SU-DHL-6 (cell line): ENCODE data around the gene VTI1A.

Source experiments
- EZH2phosphoT487 ChIP-seq: fragments of 200-600 bp; sonication (generic), shearing (Covaris generic); conservative IDR thresholded peaks from 2 replicates; pipeline ENCODE4 v1.6.1; 2018; ENCODE audit warnings: mild to moderate bottlenecking, antibody characterized with exemption, low read length, moderate library complexity, mixed read lengths
- TF ChIP-seq, protein P1 (sequence below): fragments of 200-600 bp; sonication (generic); IDR thresholded peaks from one replicate; pipeline ENCODE4 v1.5.1; 2017; ENCODE audit warnings: antibody characterized with exemption, mild to moderate bottlenecking, low read length, moderate library complexity; ENCODE audit not compliant: insufficient read depth, poor library complexity, severe bottlenecking

GRCh38 chr10:112562809-112563663 is 116.0 kb downstream of the VTI1A start:
- TF ChIP-seq, protein P1, sequence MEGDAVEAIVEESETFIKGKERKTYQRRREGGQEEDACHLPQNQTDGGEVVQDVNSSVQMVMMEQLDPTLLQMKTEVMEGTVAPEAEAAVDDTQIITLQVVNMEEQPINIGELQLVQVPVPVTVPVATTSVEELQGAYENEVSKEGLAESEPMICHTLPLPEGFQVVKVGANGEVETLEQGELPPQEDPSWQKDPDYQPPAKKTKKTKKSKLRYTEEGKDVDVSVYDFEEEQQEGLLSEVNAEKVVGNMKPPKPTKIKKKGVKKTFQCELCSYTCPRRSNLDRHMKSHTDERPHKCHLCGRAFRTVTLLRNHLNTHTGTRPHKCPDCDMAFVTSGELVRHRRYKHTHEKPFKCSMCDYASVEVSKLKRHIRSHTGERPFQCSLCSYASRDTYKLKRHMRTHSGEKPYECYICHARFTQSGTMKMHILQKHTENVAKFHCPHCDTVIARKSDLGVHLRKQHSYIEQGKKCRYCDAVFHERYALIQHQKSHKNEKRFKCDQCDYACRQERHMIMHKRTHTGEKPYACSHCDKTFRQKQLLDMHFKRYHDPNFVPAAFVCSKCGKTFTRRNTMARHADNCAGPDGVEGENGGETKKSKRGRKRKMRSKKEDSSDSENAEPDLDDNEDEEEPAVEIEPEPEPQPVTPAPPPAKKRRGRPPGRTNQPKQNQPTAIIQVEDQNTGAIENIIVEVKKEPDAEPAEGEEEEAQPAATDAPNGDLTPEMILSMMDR, result no peak
- TF ChIP-seq EZH2phosphoT487, result no peak
